ENCODE measurements around the gene MUC5AC.

MUC5AC gene

DNA sequence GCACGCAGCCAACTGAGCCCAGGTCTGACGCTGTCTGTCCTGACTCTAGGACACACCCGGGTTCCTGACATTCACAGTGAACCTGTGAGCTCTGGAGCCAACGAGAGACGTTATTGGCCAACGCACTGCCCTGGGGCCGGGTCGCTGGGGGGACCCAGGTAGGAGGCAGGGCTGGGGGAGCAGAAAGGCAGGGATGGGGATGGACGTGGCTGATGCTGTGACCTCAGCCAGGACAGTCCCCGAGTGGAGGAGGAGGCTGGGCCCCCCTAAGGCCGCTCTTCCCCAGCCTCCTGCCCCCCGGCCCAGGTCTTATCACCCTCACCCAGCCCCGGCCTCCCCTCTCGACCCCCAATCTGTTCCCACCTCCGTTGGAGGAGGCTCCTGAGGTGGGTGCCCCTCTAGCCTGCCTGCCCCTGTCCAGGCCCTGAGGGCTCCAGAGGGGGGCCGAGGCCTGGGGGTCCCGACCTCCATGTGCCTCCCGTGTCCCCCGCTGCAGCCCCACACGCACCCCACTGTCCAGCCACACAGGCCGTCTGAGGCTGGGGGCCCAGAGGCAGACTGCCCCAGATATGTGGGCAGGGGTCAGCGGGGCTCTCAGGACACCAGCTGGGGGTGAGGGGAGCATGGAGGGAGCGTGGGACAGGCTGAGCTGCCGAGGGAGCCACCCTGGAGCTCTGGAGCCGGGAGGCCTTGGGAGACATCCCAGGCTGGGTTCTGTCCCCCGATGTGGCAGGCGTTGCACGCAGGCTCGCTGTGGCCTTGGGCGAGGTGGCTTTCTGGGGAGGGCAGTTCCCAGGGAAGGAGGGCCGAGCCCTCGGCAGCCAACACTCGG lies 29.2 kb upstream of the MUC5AC start:
- H3K4me3 ChIP-seq (ENCODE audit: low read depth, low read length): no peak overlapping the region
- ChIA-PET POLR2A (no interaction called here), CTCF (interaction anchor here (0.5 kb wide), 1 partner anchor 469 kb away, joined by 4 read pairs; the partner anchor contains the start of gene KRTAP5-2)
- TF ChIP-seq, protein P1, sequence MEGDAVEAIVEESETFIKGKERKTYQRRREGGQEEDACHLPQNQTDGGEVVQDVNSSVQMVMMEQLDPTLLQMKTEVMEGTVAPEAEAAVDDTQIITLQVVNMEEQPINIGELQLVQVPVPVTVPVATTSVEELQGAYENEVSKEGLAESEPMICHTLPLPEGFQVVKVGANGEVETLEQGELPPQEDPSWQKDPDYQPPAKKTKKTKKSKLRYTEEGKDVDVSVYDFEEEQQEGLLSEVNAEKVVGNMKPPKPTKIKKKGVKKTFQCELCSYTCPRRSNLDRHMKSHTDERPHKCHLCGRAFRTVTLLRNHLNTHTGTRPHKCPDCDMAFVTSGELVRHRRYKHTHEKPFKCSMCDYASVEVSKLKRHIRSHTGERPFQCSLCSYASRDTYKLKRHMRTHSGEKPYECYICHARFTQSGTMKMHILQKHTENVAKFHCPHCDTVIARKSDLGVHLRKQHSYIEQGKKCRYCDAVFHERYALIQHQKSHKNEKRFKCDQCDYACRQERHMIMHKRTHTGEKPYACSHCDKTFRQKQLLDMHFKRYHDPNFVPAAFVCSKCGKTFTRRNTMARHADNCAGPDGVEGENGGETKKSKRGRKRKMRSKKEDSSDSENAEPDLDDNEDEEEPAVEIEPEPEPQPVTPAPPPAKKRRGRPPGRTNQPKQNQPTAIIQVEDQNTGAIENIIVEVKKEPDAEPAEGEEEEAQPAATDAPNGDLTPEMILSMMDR (IDR thresholded peaks at IDR 0.05; ENCODE audit: insufficient read depth, low read length, missing control alignments): no peak
- no peak for DNase-seq (ENCODE audit: low read depth, low spot score)

DNA sequence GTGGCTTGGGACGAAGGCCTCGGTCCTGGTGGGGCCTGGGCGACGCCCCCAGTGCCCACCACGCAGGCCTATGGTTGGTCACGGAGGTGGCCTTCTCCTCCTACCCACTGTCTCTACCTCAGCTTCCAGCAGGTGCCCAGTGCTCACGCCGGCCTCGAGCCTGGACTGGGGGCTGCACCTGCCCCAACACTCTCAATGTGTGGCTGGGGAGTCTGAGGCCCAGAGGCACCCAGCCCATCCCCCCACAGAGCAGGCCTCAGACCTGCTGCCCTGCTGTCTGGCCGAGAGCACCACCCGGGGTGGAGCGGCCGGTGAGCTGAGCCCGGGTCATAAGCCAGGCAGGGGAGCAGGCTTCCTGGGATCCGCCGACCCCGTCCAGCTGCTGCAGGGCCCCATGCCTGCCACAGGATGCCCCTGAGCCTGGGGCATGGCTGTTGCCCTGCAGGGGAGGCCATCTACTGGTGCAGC lies 28.6 kb upstream of the MUC5AC start:
- no peak overlapping the region for H3K4me3 ChIP-seq (ENCODE audit: low read depth, low read length)
- ChIA-PET CTCF (no interaction called here), POLR2A (no interaction called here)
- DNase-seq (ENCODE audit: low read depth, low spot score): no peak
- TF ChIP-seq, protein P1 (IDR thresholded peaks at IDR 0.05; ENCODE audit: insufficient read depth, low read length, missing control alignments): no peak

DNA sequence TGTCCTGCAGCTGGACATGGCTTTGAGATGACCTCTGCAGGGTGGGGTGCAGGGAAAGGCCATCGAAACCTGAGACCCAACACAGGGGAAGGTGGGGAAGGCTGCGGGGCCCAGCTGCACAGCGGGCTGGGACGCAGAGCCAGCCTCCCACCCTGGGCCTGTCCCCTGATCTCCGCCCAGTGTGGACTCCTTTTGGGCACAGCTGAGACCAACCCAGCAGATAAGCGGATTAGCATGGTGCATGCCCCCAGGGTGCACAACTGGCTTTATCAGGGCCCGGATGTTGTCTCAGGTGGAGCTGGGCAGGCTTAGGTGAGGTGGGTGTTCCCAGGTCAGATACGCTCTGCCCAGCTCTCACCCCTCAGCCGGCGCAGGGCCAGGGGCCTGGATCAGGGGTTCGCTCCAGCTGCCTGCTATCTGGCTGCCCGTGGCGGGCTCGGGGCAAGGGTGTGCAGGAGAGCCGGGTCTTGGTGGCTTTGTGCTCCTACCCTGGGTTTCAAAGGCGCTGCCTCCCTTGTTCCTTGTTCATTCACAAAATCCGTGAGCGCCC lies 28.1 kb upstream of the MUC5AC start:
- DNase-seq (ENCODE audit: low read depth, low spot score): no peak
- ChIA-PET CTCF (no interaction called here), POLR2A (no interaction called here)
- TF ChIP-seq, protein P1 (IDR thresholded peaks at IDR 0.05; ENCODE audit: insufficient read depth, low read length, missing control alignments): no peak
- H3K4me3 ChIP-seq (ENCODE audit: low read depth, low read length): no peak overlapping the region

DNA sequence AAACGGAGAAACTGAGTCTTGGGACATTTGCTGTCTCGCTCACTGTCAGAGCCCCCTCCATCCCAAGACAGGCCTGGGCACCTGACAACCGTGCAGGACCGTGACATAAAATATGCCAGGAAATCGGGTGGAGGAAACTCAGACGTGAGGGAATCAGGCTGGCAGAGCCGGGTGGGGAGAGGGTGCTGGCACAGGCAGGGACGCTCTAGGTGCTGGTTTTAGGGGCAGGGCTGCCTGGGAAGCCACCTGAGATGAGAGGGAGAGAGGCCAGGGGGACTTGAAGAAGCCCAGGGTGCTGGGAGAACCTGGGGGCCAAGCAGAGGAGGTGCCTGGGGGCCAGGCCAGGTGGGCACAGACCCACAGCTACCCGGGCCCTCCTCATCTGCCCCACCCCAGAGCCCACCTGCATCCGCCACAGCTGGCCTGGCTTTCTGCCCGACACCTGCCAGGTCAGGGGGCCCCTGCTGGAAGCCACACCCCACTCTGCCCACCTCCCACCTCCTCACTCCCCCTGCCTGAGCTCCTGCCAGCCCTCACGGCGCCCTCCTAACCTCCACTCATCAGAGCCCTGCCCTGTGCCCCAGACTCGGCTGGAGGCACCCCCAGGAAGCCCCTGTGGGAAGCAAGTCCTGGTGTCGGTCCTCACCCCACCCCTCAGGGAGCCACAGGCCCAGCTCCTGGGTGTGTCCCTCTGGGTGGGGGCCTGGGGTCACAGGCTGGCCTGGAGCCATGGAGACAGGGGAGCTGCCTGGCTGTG lies 27.3 kb upstream of the MUC5AC start:
- POLR2A ChIA-PET: no interaction called here
- no peak for DNase-seq (ENCODE audit: low read depth, low spot score)
- TF ChIP-seq, protein P1 (IDR thresholded peaks at IDR 0.05; ENCODE audit: insufficient read depth, low read length, missing control alignments): no peak
- H3K4me3 ChIP-seq (ENCODE audit: low read depth, low read length): no peak overlapping the region
- CTCF ChIA-PET: no interaction called here

DNA sequence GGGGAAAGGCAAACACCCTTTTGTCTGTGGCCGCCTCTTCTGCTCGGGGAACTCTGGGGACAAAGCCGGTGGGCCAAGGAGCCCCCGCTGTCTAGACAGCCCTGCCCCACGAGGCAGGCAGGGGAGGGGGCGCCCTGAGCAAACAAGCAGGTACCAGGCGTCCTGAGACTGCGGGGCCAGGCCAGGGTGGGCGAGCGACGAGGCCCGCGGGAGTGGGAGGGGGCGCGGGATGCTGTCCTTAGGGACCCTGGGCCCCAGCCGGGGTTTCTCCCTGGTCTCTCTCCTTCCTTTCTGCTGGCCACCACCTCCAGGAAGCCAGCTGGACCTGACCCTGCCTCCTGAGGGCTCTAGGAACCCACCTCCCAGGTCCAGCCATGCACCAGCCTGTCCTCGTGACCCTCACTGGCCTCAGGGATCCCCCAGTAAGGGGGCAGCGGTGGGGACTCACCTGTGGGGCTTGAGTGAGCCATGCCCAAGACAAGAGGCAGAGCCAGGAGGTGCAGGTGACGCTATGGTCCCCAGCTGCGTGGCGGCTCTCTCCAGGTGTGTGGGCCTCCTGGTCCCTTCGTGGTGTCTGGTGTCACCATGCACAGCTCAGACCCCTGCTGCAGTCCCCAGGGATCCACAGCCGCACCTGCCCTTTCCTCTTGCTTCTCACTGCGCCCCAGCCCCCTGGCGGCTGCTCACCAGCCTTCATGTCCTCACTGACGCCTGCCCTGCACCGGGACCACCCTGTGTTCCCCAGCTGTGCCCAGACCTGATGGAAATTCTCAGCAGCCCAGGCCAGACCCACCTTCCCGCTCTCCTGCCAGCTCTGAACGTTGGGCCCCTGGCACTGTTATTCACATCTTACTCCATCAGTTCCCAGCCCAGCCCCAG lies 26.5 kb upstream of the MUC5AC start:
- no peak overlapping the region for H3K4me3 ChIP-seq (ENCODE audit: low read depth, low read length)
- no peak for DNase-seq (ENCODE audit: low read depth, low spot score)
- TF ChIP-seq, protein P1 (IDR thresholded peaks at IDR 0.05; ENCODE audit: insufficient read depth, low read length, missing control alignments): no peak
- POLR2A ChIA-PET: no interaction called here
- CTCF ChIA-PET: no interaction called here

All from AG04449 (cell line).